Stimulated activated CD4-positive, alpha-beta T cell treated with anti-CD3 and anti-CD28 coated beads, Interleukin-2, amount 100 ng/mL, for 48 hours (primary cell): ENCODE data around the gene GCH1.
A peak's percentile ranks its signal among the peaks of the same experiment; 100 is the strongest.
"Not testable (repeated sequence)": the region's sequence is repeated elsewhere in the genome, so short reads cannot be mapped to it uniquely, and the experiment has no call there.

Experiments used
- DNase-seq, 2 donors: peaks; one replicate each; pipeline ENCODE4 v3.0.0-alpha.2; 2020

GCH1 gene

GRCh38 chr14:54902521-54903420 lies at the start of gene GCH1:
Gene GCH1, minus strand, starts transcription at chr14:54902826. Its CDS starts 163 bp downstream, at chr14:54902663.
- DNase-seq: peak; percentile 58 to 69

GRCh38 chr14:54947230-54947629 lies 44.6 kb upstream of the GCH1 start:
- no peak for DNase-seq

GRCh38 chr14:54946500-54946899 lies 43.9 kb upstream of the GCH1 start:
- DNase-seq: no peak

- no peak for DNase-seq
Measured at GRCh38 chr14:54944737-54945391, 42.2 kb upstream of the GCH1 start.

- no peak for DNase-seq
Measured at GRCh38 chr14:54942913-54943312, 40.3 kb upstream of the GCH1 start.

- no peak for DNase-seq
Measured at GRCh38 chr14:54936816-54937215, 34.2 kb upstream of the GCH1 start.

- DNase-seq: no peak
Measured at GRCh38 chr14:54935958-54936357, 33.3 kb upstream of the GCH1 start.

GRCh38 chr14:54935100-54935499 lies 32.5 kb upstream of the GCH1 start:
- no peak for DNase-seq

- DNase-seq: no peak
Measured at GRCh38 chr14:54933006-54933405, 30.4 kb upstream of the GCH1 start.

- no peak for DNase-seq
Measured at GRCh38 chr14:54931598-54932340, 29.1 kb upstream of the GCH1 start.

- DNase-seq: no peak
Measured at GRCh38 chr14:54931101-54931500, 28.5 kb upstream of the GCH1 start.

- DNase-seq: no peak
Measured at GRCh38 chr14:54929556-54929955, 26.9 kb upstream of the GCH1 start.

GRCh38 chr14:54928216-54928615 lies 25.6 kb upstream of the GCH1 start:
- DNase-seq: no peak

- DNase-seq: no peak
Measured at GRCh38 chr14:54927551-54927950, 24.9 kb upstream of the GCH1 start.

GRCh38 chr14:54926570-54926969 lies 23.9 kb upstream of the GCH1 start:
- DNase-seq: not testable (repeated sequence)

- no peak for DNase-seq
Measured at GRCh38 chr14:54922598-54922997, 20.0 kb upstream of the GCH1 start.

GRCh38 chr14:54920052-54920451 lies 17.4 kb upstream of the GCH1 start:
- DNase-seq: no peak

- no peak for DNase-seq
Measured at GRCh38 chr14:54919330-54919729, 16.7 kb upstream of the GCH1 start.

- DNase-seq: no peak
Measured at GRCh38 chr14:54918427-54918826, 15.8 kb upstream of the GCH1 start.

- DNase-seq: no peak
Measured at GRCh38 chr14:54916101-54916500, 13.5 kb upstream of the GCH1 start.

- DNase-seq: no peak
Measured at GRCh38 chr14:54909817-54910558, 7.4 kb upstream of the GCH1 start.

GRCh38 chr14:54908973-54909372 lies 6.3 kb upstream of the GCH1 start:
- not testable (repeated sequence) for DNase-seq

- no peak for DNase-seq
Measured at GRCh38 chr14:54908190-54908589, 5.6 kb upstream of the GCH1 start.
